ENCODE results near the gene PAPOLG.
"Not testable (repeated sequence)": the region's sequence is repeated elsewhere in the genome, so short reads cannot be mapped to it uniquely, and the experiment has no call there.

The PAPOLG gene

DNA sequence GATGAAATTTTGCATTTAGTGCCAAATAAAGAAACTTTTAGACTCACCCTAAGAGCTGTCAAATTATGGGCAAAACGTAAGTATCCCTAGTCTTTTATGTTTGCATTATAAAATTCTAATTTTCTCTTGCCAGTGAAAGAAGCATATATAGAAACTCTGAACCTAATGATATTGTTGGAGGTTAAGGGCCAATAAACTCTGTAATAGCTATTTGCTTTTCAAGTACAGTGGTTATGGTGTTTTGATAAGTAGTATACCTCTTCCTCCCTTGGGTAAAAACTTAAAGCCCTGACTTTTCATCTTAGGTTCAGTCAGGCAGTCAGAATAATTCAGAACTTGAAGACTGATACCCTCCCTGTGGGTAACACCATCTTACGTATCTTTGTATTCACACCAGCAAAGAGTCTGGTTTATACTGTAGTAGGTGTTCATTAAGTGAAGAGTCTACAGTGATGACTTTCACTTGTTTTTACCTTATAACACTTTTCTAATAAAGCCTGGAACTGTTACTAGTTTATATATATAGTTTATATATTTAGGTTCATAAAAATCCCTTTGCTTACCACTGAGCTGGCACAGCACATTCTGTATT, 19.1 kb downstream of the PAPOLG start:
- no peak for DNase-seq (ENCODE audit: low spot score)

GRCh38 chr2:60778352-60778751, 22.3 kb downstream of the PAPOLG start:
- DNase-seq (ENCODE audit: low spot score) = no peak

DNA sequence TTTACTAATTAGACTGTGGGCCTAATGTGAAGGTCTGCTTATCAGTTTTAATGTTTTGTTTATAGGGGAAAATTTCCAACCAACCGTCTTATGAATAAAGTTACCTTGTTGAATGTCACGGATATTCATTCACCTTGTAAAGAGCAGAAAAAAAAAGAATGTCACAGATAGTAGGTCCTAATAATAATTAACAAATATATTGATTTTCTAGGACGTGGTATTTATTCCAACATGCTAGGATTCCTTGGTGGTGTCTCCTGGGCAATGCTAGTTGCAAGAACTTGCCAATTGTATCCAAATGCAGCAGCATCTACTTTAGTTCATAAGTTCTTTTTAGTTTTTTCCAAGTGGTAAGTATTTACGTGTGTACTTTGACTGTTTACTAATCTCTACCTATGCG, 23.4 kb downstream of the PAPOLG start:
- DNase-seq (ENCODE audit: low spot score) = no peak

DNA sequence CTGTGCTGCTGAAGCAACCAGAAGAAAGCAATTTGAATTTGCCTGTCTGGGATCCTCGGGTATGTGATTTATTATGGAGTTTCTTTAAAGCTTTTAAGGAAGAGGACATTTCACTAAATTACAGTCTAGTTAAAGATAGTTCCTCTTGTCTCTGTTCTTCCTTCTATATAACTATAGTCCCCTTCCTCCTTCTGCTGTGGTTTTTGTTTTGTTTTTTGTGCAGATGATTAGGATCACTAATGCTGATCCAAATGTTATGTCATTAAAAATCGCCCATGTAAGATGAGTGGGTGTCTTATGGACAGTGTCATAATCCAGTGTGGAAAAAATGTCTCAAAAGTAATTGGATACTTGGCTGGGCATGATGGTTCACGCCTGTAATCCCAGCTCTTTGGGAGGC, 24.7 kb downstream of the PAPOLG start:
- DNase-seq (ENCODE audit: low spot score) = no peak

DNA sequence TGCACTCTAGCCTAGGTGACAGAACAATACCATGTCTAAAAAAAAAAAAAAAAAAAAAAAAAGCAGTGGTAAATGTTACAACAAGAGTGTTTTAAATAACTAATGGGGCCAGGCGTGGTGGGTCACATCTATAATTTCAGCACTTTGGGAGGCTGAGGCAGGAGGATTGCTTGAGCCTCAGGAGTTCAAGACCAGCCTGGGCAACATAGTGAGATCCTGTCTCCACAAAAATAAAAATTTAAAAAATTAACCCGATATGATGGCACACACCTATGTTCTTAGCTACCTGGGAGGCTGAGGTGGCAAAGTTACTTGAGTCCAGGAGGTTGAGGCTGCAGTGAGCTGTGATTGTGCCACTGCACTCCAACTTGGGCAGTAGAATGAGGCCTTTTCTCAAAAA, 37.1 kb downstream of the PAPOLG start:
- no peak for DNase-seq (ENCODE audit: low spot score)

- peak; percentile 37 for DNase-seq (ENCODE audit: low spot score)
Observed at GRCh38 chr2:60794271-60794863, 38.3 kb downstream of the PAPOLG start.

GRCh38 chr2:60796573-60797509, 40.8 kb downstream of the PAPOLG start:
- no peak for DNase-seq (ENCODE audit: low spot score)

DNA sequence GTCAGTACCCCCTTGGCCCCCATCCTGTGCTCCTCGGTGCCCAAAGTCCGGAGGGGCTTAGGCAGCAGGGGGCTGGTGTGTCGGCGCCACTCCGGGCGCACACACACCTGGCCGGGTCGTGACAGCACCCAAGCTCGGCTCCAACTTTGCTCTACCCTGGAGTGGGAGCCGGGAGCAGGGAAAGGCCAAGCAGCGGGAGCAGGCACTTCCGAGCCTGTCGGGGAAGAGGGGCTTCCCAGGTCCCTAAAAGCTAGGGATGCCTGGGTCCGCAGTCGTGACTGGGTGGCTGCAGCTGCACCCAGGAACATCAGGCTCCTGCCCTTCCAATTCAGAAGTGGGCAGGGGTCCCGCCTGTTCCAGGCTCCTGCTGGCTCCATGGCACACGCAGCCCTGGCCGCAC, 48.4 kb downstream of the PAPOLG start:
- DNase-seq (ENCODE audit: low spot score) = no peak

DNA sequence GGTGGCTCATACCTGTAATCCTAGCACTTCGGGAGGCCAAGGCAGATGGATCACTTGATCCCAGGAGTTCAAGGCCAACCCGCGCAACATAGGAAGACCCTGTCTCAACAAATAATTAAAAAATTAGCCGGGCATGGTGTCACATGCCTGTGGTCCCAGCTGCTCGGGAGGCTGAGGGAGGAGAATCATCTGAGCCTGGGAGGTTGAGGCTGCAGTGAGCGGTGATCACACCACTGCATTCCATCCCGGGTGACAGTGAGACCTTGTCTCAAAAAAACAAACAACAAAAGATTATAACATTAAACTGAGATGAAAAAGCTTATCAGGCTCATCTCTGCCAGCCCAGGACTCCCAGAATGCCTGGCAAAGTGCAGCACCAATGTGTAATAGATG, 50.5 kb downstream of the PAPOLG start:
- no peak for DNase-seq (ENCODE audit: low spot score)

DNA sequence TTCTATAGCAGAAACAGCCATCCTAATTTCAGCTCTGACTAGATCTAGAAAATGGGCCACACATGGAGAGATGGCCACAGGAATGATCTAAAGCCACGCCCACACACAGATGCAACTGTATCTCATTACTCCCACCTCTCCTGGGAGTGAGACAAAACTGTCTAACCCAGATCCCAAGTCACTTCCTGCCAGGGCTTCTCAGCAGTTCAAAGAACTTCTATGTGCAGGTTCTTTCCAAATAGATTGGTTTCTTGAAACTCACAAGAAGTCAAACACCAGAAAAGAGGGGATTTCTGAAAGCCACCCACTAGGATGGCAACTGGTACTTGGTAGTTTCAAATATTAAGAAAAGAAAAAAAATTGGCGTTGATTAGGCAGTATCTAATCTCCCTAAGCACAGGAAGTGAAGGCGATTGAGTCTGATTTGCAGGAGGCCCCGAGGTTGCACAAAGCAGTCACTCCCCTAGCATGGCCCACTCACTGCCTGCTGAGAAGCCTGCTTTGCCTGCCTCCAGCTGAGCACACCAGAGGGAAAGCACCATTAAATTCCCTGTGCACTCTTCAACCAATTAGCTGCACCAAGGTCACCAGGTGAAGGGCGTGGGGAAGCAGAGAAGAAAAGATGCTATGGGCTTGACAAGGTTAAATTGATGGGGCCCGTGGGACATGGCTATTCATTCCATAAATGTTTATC, 51.1 kb downstream of the PAPOLG start:
- DNase-seq (ENCODE audit: low spot score) = peak; percentile 72

- no peak for DNase-seq (ENCODE audit: low spot score)
Observed at GRCh38 chr2:60808330-60808801, 52.3 kb downstream of the PAPOLG start.

DNA sequence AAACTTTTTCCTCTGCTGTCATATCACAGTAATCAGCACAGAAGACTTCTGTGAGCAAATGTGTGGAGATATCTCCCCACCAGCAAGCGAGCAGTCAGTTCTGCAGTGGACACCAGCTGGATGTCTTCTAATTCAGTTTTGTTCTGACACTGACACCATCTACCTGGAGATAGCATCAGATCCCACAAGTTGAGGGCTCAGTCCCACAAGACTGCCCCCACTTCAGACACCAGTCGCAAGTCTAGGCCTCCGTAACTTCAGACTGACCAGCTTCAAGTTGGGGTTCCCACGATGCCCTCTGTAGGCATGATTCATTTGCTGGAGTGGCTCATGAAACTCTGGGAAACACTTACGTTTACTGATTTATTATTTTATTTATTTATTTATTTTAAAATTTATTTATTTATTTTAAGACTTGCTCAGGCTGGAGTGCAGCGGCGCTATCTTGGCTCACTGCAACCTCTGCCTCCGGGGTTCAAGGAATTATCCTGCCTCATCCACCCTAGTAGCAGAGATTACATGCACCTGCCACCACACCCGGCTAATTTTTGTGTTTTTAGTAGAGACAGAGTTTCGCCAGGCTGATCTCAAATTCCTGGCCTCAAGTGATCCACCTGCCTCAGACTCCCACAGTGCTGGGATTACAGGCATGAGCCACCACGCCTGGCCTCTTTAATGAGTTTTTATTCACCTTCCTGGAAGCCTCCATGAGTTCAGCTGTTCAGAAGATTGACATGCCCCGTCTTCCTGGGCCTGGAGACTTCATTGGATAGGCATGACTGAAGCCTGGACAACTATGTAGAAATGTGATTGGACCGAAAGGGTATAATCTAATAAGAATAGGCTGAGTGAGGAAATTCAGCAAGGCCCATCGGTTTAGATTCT, 55.7 kb downstream of the PAPOLG start:
- no peak for DNase-seq (ENCODE audit: low spot score)

DNA sequence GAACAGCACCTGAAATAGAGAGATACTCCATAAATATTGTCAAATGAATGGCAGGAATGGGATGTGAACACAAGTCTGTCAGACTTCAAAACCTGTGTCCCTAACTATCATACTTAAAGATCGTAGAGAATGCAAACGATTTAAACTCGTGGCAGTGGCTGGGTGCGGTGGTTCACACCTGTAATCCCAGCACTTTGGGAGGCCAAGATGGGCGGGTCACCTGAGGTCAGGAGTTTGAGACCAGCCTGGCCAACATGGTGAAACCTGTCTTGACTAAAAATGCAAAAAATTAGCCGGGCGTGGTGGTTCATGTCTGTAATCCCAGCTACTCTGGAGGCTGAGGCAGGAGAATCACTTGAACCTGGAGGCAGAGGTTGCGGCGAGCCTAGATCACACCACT, 61.1 kb downstream of the PAPOLG start:
- DNase-seq (ENCODE audit: low spot score) = not testable (repeated sequence)

DNA sequence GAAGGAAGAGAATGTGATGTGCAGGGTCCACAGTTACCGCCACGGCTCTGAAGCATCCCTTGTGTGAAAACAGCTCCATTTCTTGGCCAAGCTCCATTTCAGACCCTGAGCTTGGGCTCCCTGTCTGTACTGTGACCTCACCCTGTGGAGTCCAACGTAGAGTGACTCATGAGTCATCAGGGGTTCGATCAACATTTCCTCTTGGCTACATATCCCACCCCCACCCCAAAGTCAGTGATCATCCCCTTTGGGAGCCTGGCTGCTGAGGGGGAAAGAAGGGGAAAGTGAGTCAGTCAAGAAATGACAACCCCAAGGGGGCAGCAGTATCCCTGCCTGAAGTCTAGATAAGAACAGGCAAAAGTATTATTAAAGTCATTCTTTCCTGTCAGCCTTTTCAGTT, 62.2 kb downstream of the PAPOLG start:
- DNase-seq (ENCODE audit: low spot score) = no peak

- DNase-seq (ENCODE audit: low spot score) = no peak
Observed at GRCh38 chr2:60819155-60819862, 63.2 kb downstream of the PAPOLG start.

DNA sequence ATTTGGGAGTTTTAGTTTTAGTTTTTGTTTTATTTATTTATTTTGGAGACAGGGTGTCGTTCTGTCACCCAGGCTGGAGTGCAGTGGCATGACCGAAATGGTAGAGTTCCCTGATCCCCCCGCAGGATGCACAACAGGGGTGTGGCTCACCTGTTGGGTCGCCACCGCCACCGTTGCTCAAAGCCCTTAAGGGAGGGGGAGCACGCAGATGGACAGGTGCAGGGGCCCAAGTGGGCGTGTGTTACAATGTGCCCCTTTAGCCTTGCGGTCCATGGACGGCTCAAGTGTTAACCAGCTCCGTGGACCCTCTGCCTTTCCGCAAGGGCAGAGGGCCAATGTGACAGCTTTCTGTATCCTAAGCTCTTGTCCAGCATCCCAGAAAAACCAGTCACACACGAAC, 63.9 kb downstream of the PAPOLG start:
- DNase-seq (ENCODE audit: low spot score) = no peak

GRCh38 chr2:60820416-60821132, 64.5 kb downstream of the PAPOLG start:
- DNase-seq (ENCODE audit: low spot score) = no peak

- no peak for DNase-seq (ENCODE audit: low spot score)
Observed at GRCh38 chr2:60821133-60821469, 65.0 kb downstream of the PAPOLG start.

GRCh38 chr2:60821587-60822302, 65.7 kb downstream of the PAPOLG start:
- DNase-seq (ENCODE audit: low spot score) = no peak

DNA sequence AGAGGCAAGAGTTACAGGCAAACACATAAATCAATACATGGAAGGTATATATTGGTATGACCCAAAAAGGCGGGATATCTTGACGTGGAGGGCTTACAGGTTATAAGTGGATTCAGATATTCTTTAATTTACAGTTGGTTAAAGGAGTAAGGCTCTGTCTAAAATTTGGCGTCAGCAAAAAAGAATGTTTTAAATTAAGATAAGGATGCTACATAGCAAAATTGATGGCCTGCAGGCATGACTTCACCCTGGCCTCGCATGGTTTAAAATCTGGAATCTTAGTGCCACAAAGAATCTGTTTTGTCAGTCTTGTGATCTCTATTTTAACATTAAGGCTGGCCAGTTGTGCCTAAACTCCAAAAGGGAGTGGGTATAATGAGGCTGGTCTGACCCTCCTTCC, 66.9 kb downstream of the PAPOLG start:
- no peak for DNase-seq (ENCODE audit: low spot score)
